ENCODE measurements around the gene MRPL39. TPM values are rescaled to one million over a fixed set of nuclear protein-coding genes. Genes with fewer than 3 reads are reported as not detected.

The MRPL39 gene
- total RNA-seq = 17.8 and 22.8 TPM in 2 replicates

DNA sequence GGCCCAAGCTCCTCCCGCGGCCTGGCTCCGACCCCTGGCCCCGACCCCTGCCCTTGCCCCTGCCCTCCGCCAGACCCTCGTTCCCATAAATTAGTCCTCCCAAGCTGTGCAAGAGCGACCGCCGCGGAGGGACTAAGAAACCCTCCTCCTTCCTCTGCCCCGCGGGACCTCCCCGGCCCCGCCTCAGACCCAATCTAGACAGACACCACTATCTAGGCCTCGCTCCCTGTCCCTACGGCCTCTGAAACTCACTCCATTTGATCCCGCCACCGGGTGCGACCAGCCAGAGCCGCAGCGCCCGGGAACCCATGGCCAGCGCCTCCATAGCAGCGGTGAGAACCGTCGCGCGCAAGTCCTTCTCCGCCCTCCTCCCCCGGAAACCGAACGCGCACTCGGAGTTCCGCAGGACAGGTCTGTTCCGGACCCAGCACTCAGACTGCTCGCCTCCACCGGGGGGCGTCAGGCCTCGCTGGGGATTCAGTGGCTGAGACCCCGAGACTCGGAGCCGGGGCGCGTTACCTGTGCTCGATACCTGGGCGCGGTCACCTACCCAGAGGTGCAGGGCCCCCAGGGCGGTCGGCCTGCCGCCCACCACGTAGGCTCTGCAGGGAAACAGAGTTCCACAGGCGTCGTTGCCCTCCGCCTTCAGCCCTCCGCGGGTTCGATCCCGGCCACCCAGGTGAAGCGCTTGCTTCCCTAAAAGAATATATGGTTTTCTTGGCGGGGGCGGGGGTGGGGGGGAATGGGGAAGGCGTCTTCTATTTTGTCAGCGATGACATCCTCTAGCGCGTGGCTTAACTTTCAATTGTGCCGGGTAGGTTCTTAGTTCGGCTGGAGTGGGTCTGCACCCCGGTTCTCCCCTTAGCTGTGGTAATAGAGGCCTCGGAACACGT is at the start of gene MRPL39:
Gene MRPL39, minus strand, starts transcription at position 331 of the 893 bp plus-strand sequence. Its CDS starts 6 bp downstream, at position 325.

GRCh38 chr21:25638660-25639550 is 31.6 kb upstream of the MRPL39 start, which contains the start of gene JAM2:
JAM2 (plus strand) TSS chr21:25639258; CDS start chr21:25639822, 564 bp downstream.

Other genes starting within 250 kb of the MRPL39 start
- gene JAM2, start 31.8 kb upstream of the MRPL39 start, total RNA-seq = 0.39 TPM in 1 of 2 replicates, not detected in the other
- gene ATP5PF, start 127.4 kb upstream of the MRPL39 start, total RNA-seq = 43.6 and 44.4 TPM in 2 replicates
- 18.1 and 18.9 TPM in 2 replicates for gene GABPA, start 127.5 kb upstream of the MRPL39 start, total RNA-seq